ENCODE measurements around the gene SLC35A4.

GRCh38 chr5:140554454-140554853 is 10.2 kb upstream of the SLC35A4 start:
- TF ChIP-seq MBD4 (IDR thresholded peaks at IDR 0.05; ENCODE audit: borderline replicate concordance, low read length) (no peak), CBFB (CRISPR knock-in tag; IDR thresholded peaks at IDR 0.05) (no peak), POLR2A (IDR thresholded peaks at IDR 0.05; ENCODE audit: insufficient read depth in 1 of 2, low read depth in 2 of 2, low read length in 2 of 2) (no peak), BCLAF1 (IDR thresholded peaks at IDR 0.05) (no peak), ZNF687 (CRISPR knock-in tag; IDR thresholded peaks at IDR 0.05) (no peak), SP1 (IDR thresholded peaks at IDR 0.05) (no peak), SP1 (CRISPR knock-in tag; IDR thresholded peaks at IDR 0.05) (no peak), FOXP4 (CRISPR knock-in tag; IDR thresholded peaks at IDR 0.05) (no peak), CTCF (CRISPR knock-in tag; IDR thresholded peaks at IDR 0.05) (no peak), THAP7 (CRISPR knock-in tag; IDR thresholded peaks at IDR 0.05) (no peak), KDM3A (CRISPR knock-in tag; IDR thresholded peaks at IDR 0.05; ENCODE audit: low read depth) (no peak)

All from HepG2 (cell line).